ENCODE measurements around the gene TMEM116.
"Not testable (repeated sequence)": the region's sequence is repeated elsewhere in the genome, so short reads cannot be mapped to it uniquely, and the experiment has no call there.

The TMEM116 gene

GRCh38 chr12:111975161-111975931 lies 37.6 kb downstream of the TMEM116 start:
- no peak for DNase-seq

- DNase-seq = no peak
These were observed 41.2 kb downstream of the TMEM116 start for GRCh38 chr12:111971800-111972199.

GRCh38 chr12:111964935-111965334 lies 48.0 kb downstream of the TMEM116 start:
- DNase-seq = no peak

- not testable (repeated sequence) for DNase-seq
These were observed 53.4 kb downstream of the TMEM116 start for GRCh38 chr12:111959518-111959917.

GRCh38 chr12:111957224-111957623 lies 55.7 kb downstream of the TMEM116 start:
- not testable (repeated sequence) for DNase-seq

GRCh38 chr12:111954969-111955368 lies 58.0 kb downstream of the TMEM116 start:
- DNase-seq = no peak

GRCh38 chr12:111953455-111953854 lies 59.5 kb downstream of the TMEM116 start:
- DNase-seq = no peak

- not testable (repeated sequence) for DNase-seq
These were observed 60.7 kb downstream of the TMEM116 start for GRCh38 chr12:111952084-111952787.

- not testable (repeated sequence) for DNase-seq
These were observed 61.8 kb downstream of the TMEM116 start for GRCh38 chr12:111950961-111951676.

GRCh38 chr12:111943929-111944328 lies 69.0 kb downstream of the TMEM116 start:
- no peak for DNase-seq

- no peak for DNase-seq
These were observed 70.4 kb downstream of the TMEM116 start for GRCh38 chr12:111942557-111942956.

GRCh38 chr12:111937429-111937828 lies 75.5 kb downstream of the TMEM116 start:
- DNase-seq = no peak

GRCh38 chr12:111936869-111937268 lies 76.1 kb downstream of the TMEM116 start:
- no peak for DNase-seq

- no peak for DNase-seq
These were observed 80.7 kb downstream of the TMEM116 start for GRCh38 chr12:111932241-111932640.

GRCh38 chr12:111927346-111927745 lies 85.6 kb downstream of the TMEM116 start:
- DNase-seq = no peak

- DNase-seq = no peak
These were observed 86.3 kb downstream of the TMEM116 start for GRCh38 chr12:111926631-111927030.

GRCh38 chr12:111925171-111925570 lies 87.8 kb downstream of the TMEM116 start:
- no peak for DNase-seq

- DNase-seq = no peak
These were observed 105.2 kb downstream of the TMEM116 start for GRCh38 chr12:111907740-111908139.

GRCh38 chr12:111905502-111905901 lies 107.5 kb downstream of the TMEM116 start:
- DNase-seq = no peak

GRCh38 chr12:111904446-111904975 lies 108.5 kb downstream of the TMEM116 start:
- DNase-seq = no peak

- DNase-seq = no peak
These were observed 111.8 kb downstream of the TMEM116 start for GRCh38 chr12:111901182-111901581.

- no peak for DNase-seq
These were observed 118.4 kb downstream of the TMEM116 start for GRCh38 chr12:111894556-111894955.

- no peak for DNase-seq
These were observed 119.7 kb downstream of the TMEM116 start for GRCh38 chr12:111893287-111893686.
